Raji (cell line): ENCODE data around the gene TRNP1.

Experiments used
- POLR2A ChIP-seq: IDR thresholded peaks from 2 replicates; pipeline ENCODE4 v1.6.1; 2011; ENCODE audit warnings: low read depth, low read length, control low read depth; ENCODE audit not compliant: insufficient read depth

The TRNP1 gene

DNA sequence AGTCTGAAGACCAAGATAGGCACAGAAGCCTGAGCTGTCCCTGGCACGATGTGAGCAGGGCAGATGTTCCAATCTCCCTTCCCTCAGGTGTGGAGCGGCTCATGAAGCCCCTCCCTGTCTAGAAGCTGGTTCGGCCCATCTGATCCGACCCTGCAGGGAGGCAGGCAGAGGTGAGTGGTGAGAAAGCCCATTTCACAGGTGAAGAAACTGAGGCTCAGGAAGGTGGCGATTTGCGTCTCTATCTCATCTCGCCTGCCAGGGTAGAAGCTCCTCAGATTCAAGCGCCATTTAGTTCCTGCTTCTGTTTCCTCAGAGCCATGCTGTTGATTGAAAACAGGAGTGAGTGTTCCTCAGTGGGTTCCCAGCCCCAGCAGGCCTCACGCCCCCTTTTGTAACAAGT lies 36.0 kb downstream of the TRNP1 start:
- no peak for TF ChIP-seq POLR2A

GRCh38 chr1:27031235-27032118 lies 38.0 kb downstream of the TRNP1 start:
- TF ChIP-seq POLR2A = no peak

DNA sequence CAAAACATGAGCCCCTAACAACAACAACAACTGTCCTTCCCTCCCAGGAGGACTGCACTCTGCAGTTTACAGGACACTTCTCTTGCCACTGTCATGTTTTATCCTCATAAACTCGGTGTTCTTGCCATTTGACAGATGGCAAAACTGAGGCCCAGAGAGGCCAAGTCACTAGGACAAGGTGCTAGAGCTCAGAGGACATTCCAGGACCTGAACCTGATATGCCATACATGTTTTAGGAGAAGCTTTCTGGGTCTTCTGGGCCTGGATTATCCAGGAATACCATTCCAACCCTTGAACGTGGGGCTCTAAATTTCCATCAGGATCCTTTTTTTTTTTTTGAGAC lies 38.6 kb downstream of the TRNP1 start:
- TF ChIP-seq POLR2A = no peak

DNA sequence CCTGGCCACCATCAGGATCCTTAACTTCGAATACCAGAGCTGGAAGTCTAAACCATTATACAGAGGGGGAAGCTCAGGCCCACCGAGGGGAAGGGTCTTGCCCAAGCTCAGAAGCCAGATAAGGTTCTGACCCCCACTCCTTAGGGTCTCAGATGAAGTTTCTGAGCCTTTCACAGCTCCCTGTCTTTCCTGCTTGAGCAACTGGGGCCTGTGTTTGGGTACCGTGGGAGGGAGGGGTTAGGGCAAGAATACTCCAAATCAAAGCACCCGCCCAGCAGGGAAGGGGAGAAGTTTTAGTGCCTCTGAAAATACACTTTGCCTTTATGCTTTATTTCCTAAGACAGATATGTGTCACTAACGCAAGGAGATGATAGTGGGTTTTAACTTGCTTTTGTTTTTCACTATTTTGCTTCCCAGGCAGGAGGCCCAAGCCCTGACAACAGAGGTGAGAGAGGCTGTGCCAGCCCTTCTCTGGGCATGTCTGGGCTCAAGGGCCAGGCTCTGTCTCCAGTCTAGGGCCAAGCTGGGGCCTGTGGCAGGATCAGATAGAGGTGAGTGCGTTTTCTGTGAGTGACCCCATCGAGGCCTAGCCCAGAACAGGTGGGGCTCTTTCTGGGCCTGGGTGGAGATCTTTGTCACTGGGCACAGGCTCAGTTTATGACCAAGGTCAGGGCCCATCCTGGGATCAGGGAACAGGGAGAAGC lies 39.7 kb downstream of the TRNP1 start:
- TF ChIP-seq POLR2A = no peak

- TF ChIP-seq POLR2A = no peak
Measured at GRCh38 chr1:27035344-27035743, 41.9 kb downstream of the TRNP1 start.

DNA sequence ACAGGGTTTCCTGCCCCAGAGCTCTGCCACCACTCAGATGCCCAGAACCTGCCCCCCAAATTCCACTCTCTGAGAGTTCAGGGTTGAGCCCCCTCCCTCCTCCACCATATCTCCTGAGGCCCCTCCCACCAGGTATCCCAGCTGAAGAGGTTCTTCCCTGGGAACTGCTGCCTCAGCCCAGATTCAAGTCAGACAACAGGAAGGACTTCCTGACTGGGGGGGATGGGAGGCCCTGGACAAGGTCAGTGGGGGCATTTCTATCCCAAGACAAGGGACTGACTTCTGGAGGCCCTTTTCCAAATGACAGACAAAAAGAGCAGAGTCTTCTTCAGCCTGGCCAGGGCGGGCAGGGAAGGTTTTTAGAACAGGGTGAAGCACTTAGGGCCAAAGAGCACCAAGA lies 43.2 kb downstream of the TRNP1 start:
- TF ChIP-seq POLR2A = no peak

GRCh38 chr1:27037518-27037917 lies 44.0 kb downstream of the TRNP1 start:
- no peak for TF ChIP-seq POLR2A

DNA sequence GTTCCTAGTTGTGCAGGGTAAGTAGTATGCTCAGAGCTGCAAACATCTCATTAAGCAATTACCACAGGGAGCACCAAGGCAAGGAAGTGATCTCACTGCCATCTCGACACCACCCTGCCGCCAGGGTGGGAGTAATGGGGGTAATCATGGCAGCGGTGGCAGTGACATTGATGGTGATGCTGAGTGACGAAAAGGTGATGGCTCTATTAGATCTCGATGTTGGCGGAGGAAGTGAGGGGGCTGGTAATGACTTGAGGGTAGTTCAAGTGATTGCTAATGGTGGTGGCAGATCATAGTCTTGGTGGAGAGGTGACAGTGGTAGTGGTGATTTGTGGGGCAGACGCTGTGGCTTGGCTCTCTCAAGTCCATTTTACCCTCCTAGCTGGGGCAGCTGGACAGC lies 44.5 kb downstream of the TRNP1 start:
- TF ChIP-seq POLR2A = no peak

DNA sequence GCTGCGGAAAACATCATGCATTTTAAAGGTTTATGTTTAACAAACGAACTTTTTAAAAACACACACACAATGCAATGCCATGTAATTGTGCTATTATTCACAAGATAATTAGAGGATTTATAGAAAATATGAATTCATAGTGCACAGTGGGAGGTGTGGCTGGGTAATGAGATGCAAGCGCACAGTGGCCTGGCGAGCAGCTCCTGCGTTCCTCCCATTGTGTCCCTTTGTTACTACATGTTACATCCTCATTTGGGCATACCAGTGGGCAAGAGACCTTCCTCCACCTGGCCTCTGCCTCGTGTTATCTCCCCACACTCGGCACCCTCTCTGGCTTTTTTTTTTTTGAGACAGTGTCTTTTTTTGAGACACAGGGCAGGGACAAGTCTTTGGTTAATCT lies 49.2 kb downstream of the TRNP1 start:
- no peak for TF ChIP-seq POLR2A

GRCh38 chr1:27044613-27045151 lies 51.2 kb downstream of the TRNP1 start:
- no peak for TF ChIP-seq POLR2A

DNA sequence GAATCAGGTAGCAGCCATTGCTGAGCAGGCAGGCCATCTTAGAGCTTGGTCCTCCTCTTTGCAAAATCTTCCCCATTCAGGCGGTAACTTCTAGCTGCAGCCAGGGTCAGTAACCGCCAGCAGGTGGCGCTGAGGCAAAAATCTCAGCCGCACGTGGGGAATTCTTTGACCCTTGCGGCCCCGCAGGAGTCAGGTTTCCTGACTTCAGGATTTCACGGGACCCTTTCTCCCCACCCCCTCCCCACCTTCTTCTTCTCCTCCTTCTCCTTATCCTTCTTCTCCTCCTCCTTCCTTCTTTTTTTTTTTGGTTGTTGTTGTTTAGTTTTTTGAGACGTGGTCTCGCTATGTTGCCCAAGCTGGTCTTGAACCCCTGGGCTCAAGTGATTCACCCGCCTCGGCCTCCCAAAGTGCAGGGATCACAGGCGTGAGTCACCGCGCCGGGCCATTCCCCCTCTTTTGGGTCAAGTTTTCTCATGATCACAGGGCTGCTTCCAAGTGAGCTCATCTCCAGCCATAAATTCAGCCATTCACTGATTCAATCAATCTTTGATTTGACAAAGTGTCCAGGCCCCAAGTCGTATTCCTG lies 52.6 kb downstream of the TRNP1 start:
- TF ChIP-seq POLR2A = no peak

GRCh38 chr1:27047914-27048313 lies 54.4 kb downstream of the TRNP1 start:
- TF ChIP-seq POLR2A = no peak

GRCh38 chr1:27049100-27049499 lies 55.6 kb downstream of the TRNP1 start:
- no peak for TF ChIP-seq POLR2A

GRCh38 chr1:27049607-27050006 lies 56.1 kb downstream of the TRNP1 start:
- no peak for TF ChIP-seq POLR2A
